Measurements from ENCODE around the gene FYB1. TPM values are rescaled to one million over a fixed set of nuclear protein-coding genes. Genes with fewer than 3 reads are reported as not detected.
A peak's percentile ranks its signal among the peaks of the same experiment; 100 is the strongest.

Gene FYB1
- total and polyA plus RNA-seq, 2 experiments from 2014 or later = 1.1 to 2.4 TPM

DNA sequence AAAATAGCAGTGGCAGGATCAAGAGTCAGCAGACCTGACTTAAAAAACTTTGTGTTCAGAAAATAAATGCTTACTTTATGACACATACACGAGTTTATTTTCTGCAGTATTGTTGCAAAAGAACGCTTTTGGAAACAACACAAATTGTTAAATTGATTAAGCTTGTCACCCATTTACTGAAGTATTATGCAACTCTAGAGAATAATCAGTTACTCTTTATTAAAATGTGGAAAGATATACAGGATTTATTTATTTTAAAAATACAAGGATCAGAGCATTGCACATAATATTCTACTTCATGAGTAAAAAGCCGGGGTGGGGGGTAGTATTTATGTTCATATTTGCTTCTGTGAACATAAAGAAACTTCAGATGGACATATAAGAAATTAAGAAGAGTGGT lies 20.0 kb downstream of the FYB1 start:
- Histone ChIP-seq H3K27ac (no peak overlapping the region), H3K36me3 (replicated peaks; ENCODE audit: insufficient read depth, low read depth) (no peaks in the 10 kb centered on the region), H3K4me3 (no peak overlapping the region), H3K9me2 (replicated peaks; ENCODE audit: insufficient read depth) (no peaks in the 10 kb centered on the region), H3K4me1 (ENCODE audit: insufficient read depth) (peaks cover 5% of the 10 kb centered on the region), H3K79me2 (no peaks in the 10 kb centered on the region), H4K20me1 (ENCODE audit: insufficient read depth, poor library complexity, severe bottlenecking) (no peaks in the 10 kb centered on the region), H3K9me3 (ENCODE audit: low read depth) (no peaks in the 10 kb centered on the region), H2AFZ (no peak overlapping the region), H3K27me3 (no peaks in the 10 kb centered on the region), H3K4me2 (no peak overlapping the region)
- DNase-seq (ENCODE audit: low spot score) = no peak
- no peak for TF ChIP-seq EZH2phosphoT487 (IDR thresholded peaks at IDR 0.05; ENCODE audit: low read depth, severe bottlenecking, unreplicated experiment)
- TF ChIP-seq EZH2 (IDR thresholded peaks at IDR 0.05; ENCODE audit: borderline replicate concordance) = no peak
- TF ChIP-seq, protein P1, sequence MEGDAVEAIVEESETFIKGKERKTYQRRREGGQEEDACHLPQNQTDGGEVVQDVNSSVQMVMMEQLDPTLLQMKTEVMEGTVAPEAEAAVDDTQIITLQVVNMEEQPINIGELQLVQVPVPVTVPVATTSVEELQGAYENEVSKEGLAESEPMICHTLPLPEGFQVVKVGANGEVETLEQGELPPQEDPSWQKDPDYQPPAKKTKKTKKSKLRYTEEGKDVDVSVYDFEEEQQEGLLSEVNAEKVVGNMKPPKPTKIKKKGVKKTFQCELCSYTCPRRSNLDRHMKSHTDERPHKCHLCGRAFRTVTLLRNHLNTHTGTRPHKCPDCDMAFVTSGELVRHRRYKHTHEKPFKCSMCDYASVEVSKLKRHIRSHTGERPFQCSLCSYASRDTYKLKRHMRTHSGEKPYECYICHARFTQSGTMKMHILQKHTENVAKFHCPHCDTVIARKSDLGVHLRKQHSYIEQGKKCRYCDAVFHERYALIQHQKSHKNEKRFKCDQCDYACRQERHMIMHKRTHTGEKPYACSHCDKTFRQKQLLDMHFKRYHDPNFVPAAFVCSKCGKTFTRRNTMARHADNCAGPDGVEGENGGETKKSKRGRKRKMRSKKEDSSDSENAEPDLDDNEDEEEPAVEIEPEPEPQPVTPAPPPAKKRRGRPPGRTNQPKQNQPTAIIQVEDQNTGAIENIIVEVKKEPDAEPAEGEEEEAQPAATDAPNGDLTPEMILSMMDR (IDR thresholded peaks at IDR 0.05; ENCODE audit: poor library complexity) = no peak
- 89% methylated on average over 3 of the region's 3 CpGs for WGBS (ENCODE audit: low lambda C conversion rate, missing lambda C conversion rate)

DNA sequence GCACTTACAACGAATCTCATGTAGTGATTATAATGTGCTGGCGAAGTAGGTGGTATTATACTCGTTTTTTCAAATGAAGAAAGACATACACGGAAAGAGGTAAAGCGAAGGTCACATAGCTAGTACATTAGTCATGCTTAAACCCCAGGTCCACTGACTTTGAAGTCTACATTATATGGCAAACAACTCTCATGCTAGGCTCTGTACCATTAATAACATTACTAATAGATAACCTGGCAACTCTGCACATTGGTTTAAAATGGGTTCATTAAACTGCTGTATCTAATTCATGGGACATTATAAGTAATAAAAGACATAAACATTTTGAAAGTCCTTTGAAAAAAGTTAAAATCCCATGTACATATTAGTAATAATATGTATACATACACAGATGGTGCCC lies 21.2 kb downstream of the FYB1 start:
- H3K4me2 ChIP-seq = peak overlapping the region; percentile 39
- H2AFZ ChIP-seq = no peak overlapping the region
- H3K4me3 ChIP-seq = peak overlapping the region; percentile 8
- H3K4me1 ChIP-seq (ENCODE audit: insufficient read depth) = peaks cover 5% of the 10 kb centered on the region
- H3K9me2 ChIP-seq (replicated peaks; ENCODE audit: insufficient read depth) = no peaks in the 10 kb centered on the region
- peak; percentile 38 for DNase-seq (ENCODE audit: low spot score)
- no peaks in the 10 kb centered on the region for H3K79me2 ChIP-seq
- H3K27ac ChIP-seq = peak overlapping the region; percentile 20
- H4K20me1 ChIP-seq (ENCODE audit: insufficient read depth, poor library complexity, severe bottlenecking) = no peaks in the 10 kb centered on the region
- WGBS (ENCODE audit: low lambda C conversion rate, missing lambda C conversion rate) = 44% methylated on average over 5 of the region's 5 CpGs
- no peaks in the 10 kb centered on the region for H3K36me3 ChIP-seq (replicated peaks; ENCODE audit: insufficient read depth, low read depth)
- no peaks in the 10 kb centered on the region for H3K27me3 ChIP-seq
- no peaks in the 10 kb centered on the region for H3K9me3 ChIP-seq (ENCODE audit: low read depth)
- TF ChIP-seq, protein P1 (IDR thresholded peaks at IDR 0.05; ENCODE audit: poor library complexity) = no peak
- TF ChIP-seq EZH2 (IDR thresholded peaks at IDR 0.05; ENCODE audit: borderline replicate concordance) (no peak), EZH2phosphoT487 (IDR thresholded peaks at IDR 0.05; ENCODE audit: low read depth, severe bottlenecking, unreplicated experiment) (no peak)

DNA sequence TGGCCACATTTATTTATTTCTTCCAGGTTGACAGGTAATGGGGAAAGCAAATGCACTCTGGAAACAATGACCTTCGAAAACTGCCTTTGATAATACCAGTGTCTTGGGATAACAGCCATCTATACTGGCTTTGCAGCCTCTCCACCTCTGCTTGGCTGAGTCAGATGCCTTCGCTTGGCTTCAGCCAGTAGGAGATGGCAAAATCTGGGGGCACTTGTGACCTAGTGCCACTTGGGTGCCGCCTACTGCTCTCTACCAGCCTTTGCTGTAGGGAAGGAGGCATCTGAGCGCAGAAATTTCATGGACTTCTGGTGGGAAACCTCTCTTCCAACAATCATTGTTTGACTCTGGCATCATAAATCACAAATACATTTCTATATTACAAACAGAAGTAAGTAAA lies 21.8 kb downstream of the FYB1 start:
- H3K36me3 ChIP-seq (replicated peaks; ENCODE audit: insufficient read depth, low read depth) = no peaks in the 10 kb centered on the region
- no peak overlapping the region for H3K4me3 ChIP-seq
- no peaks in the 10 kb centered on the region for H3K9me3 ChIP-seq (ENCODE audit: low read depth)
- H3K27ac ChIP-seq = no peak overlapping the region
- 94% methylated on average over 4 of the region's 4 CpGs for WGBS (ENCODE audit: low lambda C conversion rate, missing lambda C conversion rate)
- H3K4me1 ChIP-seq (ENCODE audit: insufficient read depth) = peaks cover 5% of the 10 kb centered on the region
- DNase-seq (ENCODE audit: low spot score) = no peak
- no peak overlapping the region for H3K4me2 ChIP-seq
- H4K20me1 ChIP-seq (ENCODE audit: insufficient read depth, poor library complexity, severe bottlenecking) = no peaks in the 10 kb centered on the region
- H3K27me3 ChIP-seq = no peaks in the 10 kb centered on the region
- TF ChIP-seq EZH2phosphoT487 (IDR thresholded peaks at IDR 0.05; ENCODE audit: low read depth, severe bottlenecking, unreplicated experiment) (no peak), EZH2 (IDR thresholded peaks at IDR 0.05; ENCODE audit: borderline replicate concordance) (no peak)
- TF ChIP-seq, protein P1 (IDR thresholded peaks at IDR 0.05; ENCODE audit: poor library complexity) = no peak
- no peaks in the 10 kb centered on the region for H3K79me2 ChIP-seq
- H2AFZ ChIP-seq = no peak overlapping the region
- H3K9me2 ChIP-seq (replicated peaks; ENCODE audit: insufficient read depth) = no peaks in the 10 kb centered on the region
